Glutamatergic neuron (in vitro differentiated cells): ENCODE data around the gene P4HTM. TPM values are rescaled to one million over a fixed set of nuclear protein-coding genes. Genes with fewer than 3 reads are reported as not detected.
A peak's percentile ranks its signal among the peaks of the same experiment; 100 is the strongest.

Source experiments
- DNase-seq: peaks from one replicate; pipeline ENCODE4 v3.0.0; 2022
- H3K27ac Mint-ChIP-seq: one replicate; pipeline ENCODE4 v1.8.0; 2020; ENCODE audit warnings: mild to moderate bottlenecking, mixed read lengths, inconsistent platforms; ENCODE audit not compliant: unreplicated experiment
- H3K27me3 Mint-ChIP-seq: one replicate; pipeline ENCODE4 v1.8.0; 2020; ENCODE audit warnings: mild to moderate bottlenecking, moderate library complexity, mixed read lengths, inconsistent platforms; ENCODE audit not compliant: unreplicated experiment
- H3K36me3 Mint-ChIP-seq: one replicate; pipeline ENCODE4 v1.8.0; 2020; ENCODE audit warnings: mild to moderate bottlenecking, mixed read lengths, inconsistent platforms; ENCODE audit not compliant: unreplicated experiment
- H3K4me1 Mint-ChIP-seq: one replicate; pipeline ENCODE4 v1.8.0; 2020; ENCODE audit warnings: mild to moderate bottlenecking, low read depth, mixed read lengths, inconsistent platforms; ENCODE audit not compliant: unreplicated experiment
- H3K4me3 Mint-ChIP-seq: one replicate; pipeline ENCODE4 v1.8.0; 2020; ENCODE audit warnings: mild to moderate bottlenecking, mixed read lengths, inconsistent platforms; ENCODE audit not compliant: unreplicated experiment
- H3K9me3 Mint-ChIP-seq: one replicate; pipeline ENCODE4 v1.8.0; 2020; ENCODE audit warnings: mild to moderate bottlenecking, moderate library complexity, mixed read lengths, inconsistent platforms; ENCODE audit not compliant: unreplicated experiment
- CTCF ChIP-seq: fragments of 200-600 bp; sonication (generic); IDR thresholded peaks from one replicate; pipeline ENCODE4 v1.5.0; 2021; ENCODE audit not compliant: partially characterized antibody, unreplicated experiment
- total RNA-seq: library from RNA; stranded (reverse); fragmentation: NEBNext Ultra II Directional; extraction: Animal tissue kit (Norgen Biotek cat#: 25700); gene quantifications from one replicate; pipeline ENCODE4 v1.2.1, GENCODE V29; 2021; ENCODE audit not compliant: unreplicated experiment

Gene P4HTM
- total RNA-seq, 1 donor from 2014 or later, result 18.4 TPM

- DNase-seq, result no peak
- Mint-ChIP-seq H3K9me3 (peaks cover 5% of the 10 kb centered on the region), H3K27ac (no peak overlapping the region), H3K4me1 (peaks cover 10% of the 10 kb centered on the region), H3K36me3 (no peaks in the 10 kb centered on the region), H3K4me3 (no peak overlapping the region), H3K27me3 (peaks cover 3% of the 10 kb centered on the region)
- TF ChIP-seq CTCF, result no peak
Measured at GRCh38 chr3:49004352-49005302, 14.6 kb downstream of the P4HTM start.

DNA sequence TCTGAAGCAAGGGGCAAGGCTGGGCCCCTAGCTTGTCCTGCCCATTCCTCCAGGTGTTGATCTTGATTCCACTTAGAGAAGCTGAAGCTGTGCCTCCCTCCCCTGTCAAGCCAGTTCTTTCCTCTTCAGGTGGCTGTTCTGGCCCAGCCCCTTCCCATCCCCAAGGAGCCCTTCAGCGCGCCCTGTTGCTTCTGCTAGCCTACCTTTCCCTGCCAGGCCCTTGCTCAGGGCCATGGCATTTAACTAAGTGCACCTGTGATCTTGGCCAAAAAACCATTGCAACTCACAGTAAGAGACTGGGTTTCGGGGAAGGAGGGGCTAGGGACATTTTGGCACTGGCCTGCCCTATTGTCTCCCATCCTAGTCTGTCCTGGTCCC is 15.3 kb downstream of the P4HTM start:
- Mint-ChIP-seq H3K27ac (no peak overlapping the region), H3K9me3 (peaks cover 5% of the 10 kb centered on the region), H3K4me1 (peaks cover 7% of the 10 kb centered on the region), H3K27me3 (peaks cover 3% of the 10 kb centered on the region), H3K4me3 (no peak overlapping the region), H3K36me3 (no peaks in the 10 kb centered on the region)
- TF ChIP-seq CTCF, result no peak
- DNase-seq, result no peak

DNA sequence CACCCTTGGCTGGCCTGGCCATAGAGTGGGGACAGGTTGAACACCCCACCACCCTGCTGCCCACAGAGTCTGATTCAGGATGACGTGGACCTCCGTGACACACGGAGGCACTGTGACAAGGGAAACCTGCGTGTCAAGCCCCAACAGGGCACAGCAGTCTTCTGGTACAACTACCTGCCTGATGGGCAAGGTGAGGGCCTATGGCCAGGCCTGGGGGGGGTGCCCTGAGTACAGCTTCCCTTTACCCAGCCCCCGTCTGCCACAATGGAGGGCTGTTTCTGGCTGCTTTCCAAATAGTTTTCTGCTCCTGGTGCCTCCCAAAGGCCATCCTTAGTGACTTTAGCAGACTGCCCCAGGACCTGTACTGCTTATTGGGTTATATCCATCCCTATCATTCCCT is 16.0 kb downstream of the P4HTM start:
- Mint-ChIP-seq H3K9me3 (peaks cover 5% of the 10 kb centered on the region), H3K4me1 (peaks cover 7% of the 10 kb centered on the region), H3K4me3 (peak overlapping the region; percentile 98), H3K36me3 (no peaks in the 10 kb centered on the region), H3K27me3 (peaks cover 3% of the 10 kb centered on the region), H3K27ac (peak overlapping the region; percentile 100)
- no peak for DNase-seq
- no peak for TF ChIP-seq CTCF

DNA sequence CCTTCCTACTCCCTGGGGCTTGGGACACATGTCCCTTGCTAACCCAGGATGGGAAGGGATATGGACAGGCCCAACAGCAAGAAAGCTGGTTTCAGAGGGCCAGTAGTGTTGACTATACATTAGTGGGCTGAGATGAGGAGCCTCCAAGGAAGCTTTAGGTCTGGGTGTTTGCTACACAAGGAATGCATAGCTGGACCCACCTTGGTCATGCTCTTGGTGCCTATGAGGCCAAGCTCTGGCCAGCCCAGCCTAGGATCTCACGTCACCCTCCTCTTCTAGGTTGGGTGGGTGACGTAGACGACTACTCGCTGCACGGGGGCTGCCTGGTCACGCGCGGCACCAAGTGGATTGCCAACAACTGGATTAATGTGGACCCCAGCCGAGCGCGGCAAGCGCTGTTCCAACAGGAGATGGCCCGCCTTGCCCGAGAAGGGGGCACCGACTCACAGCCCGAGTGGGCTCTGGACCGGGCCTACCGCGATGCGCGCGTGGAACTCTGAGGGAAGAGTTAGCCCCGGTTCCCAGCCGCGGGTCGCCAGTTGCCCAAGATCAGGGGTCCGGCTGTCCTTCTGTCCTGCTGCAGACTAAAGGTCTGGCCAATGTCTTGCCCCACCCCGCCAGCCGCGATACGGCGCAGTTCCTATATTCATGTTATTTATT is 16.5 kb downstream of the P4HTM start:
- Mint-ChIP-seq H3K27me3 (peaks cover 3% of the 10 kb centered on the region), H3K27ac (peak overlapping the region; percentile 100), H3K36me3 (no peaks in the 10 kb centered on the region), H3K4me1 (peaks cover 7% of the 10 kb centered on the region), H3K4me3 (peak overlapping the region; percentile 98), H3K9me3 (peaks cover 7% of the 10 kb centered on the region)
- no peak for DNase-seq
- TF ChIP-seq CTCF, result no peak
